GOT3 (cell line): ENCODE results near the gene GPR153.

Experiments
- DNase-seq: peaks from one replicate; lab custom pipeline; 2025; ENCODE audit warnings: mixed read lengths; lab: John Stamatoyannopoulos, UW

GPR153 gene

GRCh38 chr1:6248932-6249738, 11.8 kb downstream of the GPR153 start:
- no peak for DNase-seq

- no peak for DNase-seq
Observed at GRCh38 chr1:6248161-6248776, 12.6 kb downstream of the GPR153 start.

- DNase-seq: no peak
Observed at GRCh38 chr1:6247651-6248050, 13.2 kb downstream of the GPR153 start.

- peak; percentile 49 for DNase-seq
Observed at GRCh38 chr1:6246497-6247467, 14.1 kb downstream of the GPR153 start.

GRCh38 chr1:6245869-6246496, 14.9 kb downstream of the GPR153 start:
- no peak for DNase-seq

- DNase-seq: no peak
Observed at GRCh38 chr1:6245086-6245868, 15.6 kb downstream of the GPR153 start.

GRCh38 chr1:6244401-6245049, 16.4 kb downstream of the GPR153 start:
- DNase-seq: no peak

- DNase-seq: no peak
Observed at GRCh38 chr1:6243993-6244392, 16.9 kb downstream of the GPR153 start, which contains the start of gene HES3. Gene HES3 (plus strand): TSS chr1:6244179. CDS start chr1:6244366, 187 bp downstream.

GRCh38 chr1:6243053-6243834, 17.7 kb downstream of the GPR153 start:
- no peak for DNase-seq

GRCh38 chr1:6241887-6242740, 18.8 kb downstream of the GPR153 start:
- DNase-seq: no peak

GRCh38 chr1:6241107-6241886, 19.6 kb downstream of the GPR153 start:
- no peak for DNase-seq

- DNase-seq: no peak
Observed at GRCh38 chr1:6239950-6240768, 20.7 kb downstream of the GPR153 start.

GRCh38 chr1:6239213-6239752, 21.6 kb downstream of the GPR153 start:
- DNase-seq: no peak

GRCh38 chr1:6237093-6237492, 23.8 kb downstream of the GPR153 start:
- no peak for DNase-seq

GRCh38 chr1:6235296-6235677, 25.6 kb downstream of the GPR153 start:
- no peak for DNase-seq

- no peak for DNase-seq
Observed at GRCh38 chr1:6234502-6235295, 26.2 kb downstream of the GPR153 start.
